Hematopoietic multipotent progenitor cell treated with erythropoietin and hydrocortisone succinate and interleukin-3 and kit ligand, for 17 days (in vitro differentiated cells): ENCODE data around the gene GUCA1A.
A peak's percentile ranks its signal among the peaks of the same experiment; 100 is the strongest.
"Not testable (repeated sequence)": the region's sequence is repeated elsewhere in the genome, so short reads cannot be mapped to it uniquely, and the experiment has no call there.

Source experiments
- DNase-seq: peaks from one replicate; pipeline ENCODE4 v3.0.0-alpha.2; 2015; ENCODE audit warnings: low spot score

The GUCA1A gene

GRCh38 chr6:42177514-42178364 lies 4.6 kb downstream of the GUCA1A start:
- no peak for DNase-seq

GRCh38 chr6:42179261-42179944 lies 6.2 kb downstream of the GUCA1A start:
- DNase-seq = no peak

DNA sequence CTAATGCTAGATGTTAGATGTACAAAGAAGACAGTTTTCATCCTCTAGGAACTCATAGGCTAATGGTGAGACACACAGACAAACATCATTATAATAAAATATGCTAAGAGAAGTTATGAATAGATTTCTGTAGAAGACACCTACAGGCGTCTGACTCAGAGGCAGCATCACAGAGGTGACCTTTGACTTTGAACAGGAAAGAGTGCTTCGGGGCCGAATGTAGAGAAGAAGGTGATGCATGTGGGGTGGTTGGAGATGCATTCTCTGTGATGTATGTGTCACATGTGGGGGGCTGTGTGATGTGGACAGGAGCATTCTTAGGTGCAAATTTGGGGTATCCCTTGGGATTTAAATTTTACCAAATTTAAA lies 6.8 kb downstream of the GUCA1A start:
- DNase-seq = no peak

DNA sequence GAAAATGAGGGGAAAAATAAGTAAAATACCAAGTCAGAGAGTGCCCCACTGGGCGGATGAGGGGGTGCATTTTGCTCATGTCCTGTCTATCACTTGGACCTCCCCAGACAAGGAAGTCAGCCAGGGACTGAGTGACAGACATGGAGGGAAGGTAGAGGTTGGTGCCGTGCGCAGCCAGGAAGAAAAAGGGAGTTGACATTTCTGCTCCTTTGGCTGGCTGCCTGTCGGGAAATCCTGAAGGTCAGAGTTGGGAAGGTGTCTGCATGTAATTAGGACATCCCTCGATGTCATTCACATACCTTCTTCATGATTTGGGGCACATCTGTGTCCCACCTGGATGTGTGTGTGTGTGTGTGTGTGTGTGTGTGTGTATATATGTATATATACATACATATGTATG lies 8.9 kb downstream of the GUCA1A start:
- no peak for DNase-seq

GRCh38 chr6:42184475-42184874 lies 11.3 kb downstream of the GUCA1A start:
- DNase-seq = no peak

GRCh38 chr6:42185597-42185996 lies 12.4 kb downstream of the GUCA1A start:
- no peak for DNase-seq

- no peak for DNase-seq
Observed at GRCh38 chr6:42188406-42188805, 15.2 kb downstream of the GUCA1A start.

DNA sequence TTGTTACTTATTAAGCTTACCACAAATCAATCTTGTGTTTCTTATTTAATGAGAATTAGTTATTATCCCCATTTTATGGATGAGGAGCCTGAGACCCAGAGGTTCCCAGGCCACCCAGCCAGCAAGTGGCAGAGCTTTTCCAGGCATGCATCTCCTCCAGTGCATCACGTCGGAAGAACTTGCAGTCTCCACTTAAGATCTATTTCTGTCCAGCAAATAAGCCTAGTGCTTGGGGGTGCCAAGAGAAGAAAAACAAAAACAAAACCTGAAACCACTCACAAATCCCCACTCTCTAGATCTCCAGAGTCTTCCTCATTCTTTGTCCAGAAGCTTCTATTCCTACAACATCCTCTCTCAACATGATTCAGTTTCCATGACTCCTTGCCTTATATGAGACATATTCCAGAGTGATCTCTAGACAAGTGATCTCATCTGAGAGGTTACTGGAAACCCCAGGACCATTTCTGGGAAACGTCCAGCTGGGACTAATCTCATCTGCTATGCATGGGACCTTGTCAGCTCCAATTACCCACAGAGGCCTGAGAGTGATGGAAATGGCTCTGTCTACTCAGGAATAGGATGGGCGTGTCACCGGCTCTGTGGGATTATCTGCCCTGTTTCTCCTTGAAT lies 17.5 kb downstream of the GUCA1A start:
- no peak for DNase-seq

- DNase-seq = not testable (repeated sequence)
Observed at GRCh38 chr6:42192385-42192784, 19.2 kb downstream of the GUCA1A start.

- no peak for DNase-seq
Observed at GRCh38 chr6:42193491-42193894, 20.3 kb downstream of the GUCA1A start.

GRCh38 chr6:42194056-42194455 lies 20.9 kb downstream of the GUCA1A start:
- DNase-seq = no peak

DNA sequence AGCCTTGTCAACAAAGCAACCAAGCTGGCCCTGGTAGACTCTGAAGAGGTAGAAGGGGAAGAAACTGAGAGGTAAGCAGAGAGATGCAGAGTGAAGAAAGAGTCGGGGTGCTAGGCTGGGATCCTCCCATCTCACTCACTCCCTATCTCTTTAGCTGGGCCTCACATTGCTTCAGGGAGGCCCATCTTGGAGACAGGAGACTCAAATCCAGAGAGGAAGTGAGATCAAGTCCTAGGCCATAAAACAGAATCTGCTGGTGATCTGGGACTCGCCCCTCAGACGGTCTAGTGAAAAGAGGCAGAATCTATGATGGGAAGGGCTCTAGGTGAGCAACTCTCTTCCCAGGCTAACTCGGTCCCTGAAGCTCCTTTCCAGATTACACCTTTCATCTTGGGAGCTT lies 22.3 kb downstream of the GUCA1A start:
- no peak for DNase-seq

DNA sequence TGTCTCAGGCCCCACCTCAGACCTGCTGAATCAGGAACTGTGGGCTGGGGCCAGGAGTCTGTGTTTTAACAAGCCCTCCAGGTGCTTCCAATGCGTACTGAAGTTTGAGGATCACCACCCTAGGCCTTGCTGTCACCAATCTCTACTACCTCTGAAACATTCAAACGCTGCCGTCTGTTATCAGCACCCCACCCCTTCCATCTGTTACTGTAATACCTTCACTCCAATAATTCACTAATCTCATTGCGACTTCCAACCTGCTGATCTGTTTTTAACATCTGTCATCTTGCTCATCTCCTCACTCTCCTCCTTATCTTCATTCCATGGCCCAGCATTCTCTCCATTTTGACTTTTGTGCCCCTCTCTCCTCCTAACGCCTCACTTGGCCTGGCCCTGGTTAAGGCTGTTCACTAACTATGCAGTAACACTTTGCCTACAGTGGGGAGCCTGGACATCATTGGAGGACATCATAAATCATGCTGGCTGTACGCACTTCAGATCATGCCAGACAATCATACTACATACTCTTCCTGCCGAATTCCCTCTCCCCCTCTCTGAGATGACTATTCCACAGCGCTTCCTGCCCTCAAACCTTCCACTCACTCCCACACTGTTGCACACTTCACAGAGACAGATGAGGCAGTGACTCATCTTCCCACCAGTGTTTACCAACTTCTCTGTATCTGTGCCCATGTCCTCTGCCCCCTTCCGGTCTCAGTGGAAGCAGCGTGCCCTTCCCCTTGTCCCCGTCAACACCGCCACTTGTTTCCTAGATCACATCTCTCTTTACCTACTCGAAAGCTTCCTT lies 24.6 kb downstream of the GUCA1A start:
- DNase-seq = peak; percentile 42

DNA sequence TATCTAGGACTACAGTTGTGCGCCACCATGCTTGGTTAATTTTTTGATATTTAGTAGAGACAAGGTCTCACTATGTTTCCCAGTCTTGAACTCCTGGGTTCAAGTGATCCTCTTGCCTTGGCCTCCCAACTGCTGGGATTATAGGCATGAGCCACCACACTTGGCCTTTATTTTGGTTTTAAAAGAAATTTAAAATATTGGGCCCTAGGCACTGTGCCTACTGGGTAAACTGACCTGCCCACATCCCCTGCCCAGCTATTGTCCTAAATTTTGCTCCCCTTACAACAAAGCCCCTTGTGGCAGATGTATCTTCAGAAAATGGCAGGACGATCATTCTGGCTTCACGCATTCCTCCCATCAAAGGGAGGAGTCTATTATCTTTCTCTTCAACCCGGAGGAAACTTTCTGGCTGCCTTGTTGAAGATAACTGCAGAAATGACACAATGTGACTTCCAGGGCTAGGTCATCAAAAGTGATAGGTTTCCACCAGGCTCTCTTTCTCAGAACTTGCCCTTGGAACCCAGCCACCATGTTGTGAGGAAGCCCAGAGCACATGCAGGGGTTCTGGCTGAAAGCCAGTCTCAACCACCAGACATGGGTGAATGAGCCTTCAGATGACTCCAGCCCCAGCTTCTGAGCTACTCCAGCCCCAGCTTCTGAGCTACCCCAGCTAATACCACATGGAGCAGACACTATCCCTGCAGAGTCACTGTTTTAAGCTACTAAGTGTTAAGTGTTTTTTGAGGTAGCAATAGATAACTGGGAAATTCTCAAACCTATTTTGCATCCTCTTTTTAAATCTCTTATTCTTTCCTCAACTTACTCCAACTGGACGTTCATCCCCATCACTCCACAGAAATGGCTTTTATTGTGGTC lies 26.2 kb downstream of the GUCA1A start:
- peak; percentile 38 for DNase-seq

DNA sequence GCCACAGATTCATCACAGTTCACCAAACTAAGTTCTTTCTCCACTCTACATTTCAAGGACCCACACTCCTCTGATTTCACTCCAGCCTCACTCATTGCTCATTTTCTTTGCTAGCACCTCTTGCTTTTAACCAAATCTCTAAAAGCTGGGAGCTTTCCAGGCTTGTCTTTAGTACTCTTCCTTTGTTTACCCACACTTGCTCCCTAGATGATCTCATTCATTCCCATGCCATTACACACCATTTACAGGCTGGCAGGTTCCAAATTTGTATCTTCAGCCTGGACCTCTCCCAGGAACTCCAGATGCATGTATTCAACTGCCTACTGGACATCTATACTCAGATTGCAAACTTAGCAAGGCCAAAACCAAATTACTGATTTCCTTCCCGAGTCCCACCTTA lies 26.9 kb downstream of the GUCA1A start:
- DNase-seq = no peak

DNA sequence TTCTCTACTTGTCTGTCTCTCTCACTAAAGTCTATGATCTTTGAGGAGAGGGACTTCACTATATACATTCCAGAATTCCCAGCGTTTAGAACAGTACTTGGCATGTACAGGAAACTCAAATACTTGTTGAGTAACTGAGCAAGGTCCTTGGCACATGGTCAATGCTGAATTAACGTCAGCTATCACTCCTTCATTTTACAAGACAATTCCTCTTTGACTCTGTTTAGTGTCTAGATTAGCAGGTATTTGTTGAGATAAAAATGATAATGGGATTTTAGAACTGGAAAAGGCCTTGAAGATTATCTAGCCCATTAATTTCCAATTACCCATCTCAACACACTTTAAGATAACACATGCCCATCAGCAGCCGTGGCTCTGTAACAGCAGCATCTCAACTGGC lies 28.2 kb downstream of the GUCA1A start:
- DNase-seq = no peak

DNA sequence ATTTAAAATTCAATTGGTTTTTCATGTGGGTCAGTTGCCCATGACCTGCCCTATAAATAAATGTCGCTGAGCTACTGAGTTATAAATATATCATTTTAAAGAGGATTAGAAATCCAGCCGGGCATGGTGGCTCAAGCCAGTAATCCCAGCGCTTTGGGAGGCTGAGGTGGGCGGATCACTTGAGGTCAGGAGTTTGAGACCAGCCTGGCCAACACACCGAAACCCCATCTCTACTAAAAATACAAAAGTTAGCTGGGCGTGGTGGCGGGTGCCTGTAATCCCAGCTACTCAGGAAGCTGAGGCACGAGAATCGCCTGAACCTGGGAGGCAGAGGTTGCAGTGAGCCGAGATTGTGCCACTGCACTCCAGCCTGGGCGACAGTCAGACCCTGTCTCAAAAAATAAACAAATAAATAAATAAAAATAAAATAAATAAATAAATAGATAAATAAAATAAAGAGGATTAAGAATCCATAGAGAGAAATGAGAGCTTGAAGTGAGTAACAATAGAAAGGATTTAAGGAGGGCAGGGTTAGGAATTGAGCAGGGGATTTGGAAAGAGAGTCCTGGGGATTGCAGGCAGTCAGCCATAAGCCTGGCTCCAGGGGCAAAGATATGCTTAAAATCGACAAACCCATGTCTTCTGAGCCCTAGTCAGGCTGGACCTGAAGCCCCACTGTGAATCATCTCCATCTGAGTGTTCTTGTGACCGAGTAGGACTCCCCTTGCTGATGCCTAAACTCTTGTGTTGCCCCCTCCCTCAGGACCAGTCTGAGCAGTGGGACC lies 29.2 kb downstream of the GUCA1A start:
- DNase-seq = not testable (repeated sequence)

DNA sequence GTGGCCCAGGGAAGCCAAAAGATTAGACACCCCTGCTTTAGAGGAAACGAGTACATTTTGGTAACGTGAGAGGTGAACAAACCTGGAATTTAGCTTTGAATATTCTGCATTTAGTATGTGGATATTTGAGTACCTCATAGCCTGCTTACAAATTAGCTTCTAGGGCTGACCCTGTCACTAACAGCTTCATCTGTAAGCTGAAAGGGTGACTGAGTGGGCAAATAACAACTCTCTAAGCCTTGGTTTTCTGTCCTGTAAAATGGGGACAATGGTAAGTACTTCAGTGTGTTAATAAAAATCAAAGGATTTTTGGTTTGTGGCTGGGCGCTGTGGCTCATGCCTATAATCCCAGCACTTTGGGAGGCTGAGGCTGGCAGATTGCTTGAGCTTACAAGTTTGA lies 30.0 kb downstream of the GUCA1A start:
- DNase-seq = no peak

DNA sequence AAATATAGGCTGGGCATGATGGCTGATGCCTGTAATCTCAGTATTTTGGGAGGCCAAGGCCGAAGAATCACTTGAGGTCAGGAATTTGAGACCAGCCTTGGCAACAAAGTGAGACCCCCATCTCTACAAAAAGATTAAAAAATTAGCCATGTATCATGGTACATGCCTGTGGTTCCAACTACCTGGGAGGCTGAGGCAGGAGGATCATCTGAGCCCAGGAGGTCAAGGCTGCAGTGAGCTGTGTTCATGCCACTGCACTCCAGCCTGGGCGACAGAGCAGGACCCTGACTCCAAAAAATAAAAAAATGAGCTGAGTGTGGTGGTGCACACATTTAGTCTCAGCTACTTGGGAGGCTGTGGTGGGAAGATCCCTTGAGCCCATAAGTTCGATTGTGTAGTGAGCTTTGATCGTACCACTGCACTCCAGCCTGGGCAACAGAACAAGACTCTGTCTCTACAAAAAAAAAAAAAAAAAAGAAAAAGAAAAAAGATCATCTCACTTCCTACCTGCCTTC lies 31.7 kb downstream of the GUCA1A start:
- DNase-seq = no peak

GRCh38 chr6:42207559-42207958 lies 34.4 kb downstream of the GUCA1A start:
- DNase-seq = not testable (repeated sequence)
